Mesendoderm (in vitro differentiated cells): Measurements from ENCODE around the gene METTL23.
"Not testable (repeated sequence)": the region's sequence is repeated elsewhere in the genome, so short reads cannot be mapped to it uniquely, and the experiment has no call there.

Experiments used
- DNase-seq: peaks from one replicate; pipeline ENCODE4 v3.0.0; 2013
- H2AK5ac ChIP-seq: 2 replicates; pipeline ENCODE4 v1.6.1; 2013; ENCODE audit warnings: low read length, inconsistent platforms
- H2BK120ac ChIP-seq: 2 replicates; pipeline ENCODE4 v1.6.1; 2013; ENCODE audit warnings: low read depth, mild to moderate bottlenecking, low read length, moderate library complexity, mixed read lengths
- H2BK15ac ChIP-seq: replicated peaks from 2 replicates; pipeline ENCODE4 v1.6.1; 2013; ENCODE audit warnings: low read depth, mild to moderate bottlenecking, moderate library complexity
- H2BK5ac ChIP-seq: 2 replicates; pipeline ENCODE4 v1.6.1; 2013; ENCODE audit warnings: low read length, inconsistent platforms
- H3K18ac ChIP-seq: 2 replicates; pipeline ENCODE4 v1.6.1; 2013; ENCODE audit warnings: mild to moderate bottlenecking, low read length, mixed read lengths
- H3K23ac ChIP-seq: one replicate; pipeline ENCODE4 v1.6.1; 2013; ENCODE audit warnings: low read length
- H3K27ac ChIP-seq: 2 replicates; pipeline ENCODE4 v1.5.1; 2013; ENCODE audit warnings: low read depth, mild to moderate bottlenecking, inconsistent platforms, low read length, moderate library complexity
- H3K27me3 ChIP-seq: 2 replicates; pipeline ENCODE4 v1.6.1; 2013; ENCODE audit warnings: low read length, control low read depth, mild to moderate bottlenecking, inconsistent platforms; ENCODE audit not compliant: insufficient read depth, poor library complexity
- H3K36me3 ChIP-seq: 2 replicates; pipeline ENCODE4 v1.6.1; 2013; ENCODE audit warnings: low read length, inconsistent platforms; ENCODE audit not compliant: control insufficient read depth, insufficient read depth
- H3K4ac ChIP-seq: one replicate; pipeline ENCODE4 v1.6.1; 2013; ENCODE audit warnings: low read depth, mild to moderate bottlenecking, low read length, moderate library complexity
- H3K4me1 ChIP-seq: 2 replicates; pipeline ENCODE4 v1.6.1; 2013; ENCODE audit warnings: low read depth, low read length, inconsistent platforms; ENCODE audit not compliant: control insufficient read depth
- H3K4me2 ChIP-seq: 2 replicates; pipeline ENCODE4 v1.6.1; 2013; ENCODE audit warnings: low read length
- H3K4me3 ChIP-seq: 2 replicates; pipeline ENCODE4 v1.5.1; 2013; ENCODE audit warnings: mild to moderate bottlenecking, low read length
- H3K56ac ChIP-seq: one replicate; pipeline ENCODE4 v1.6.1; 2013; ENCODE audit warnings: low read length
- H3K79me1 ChIP-seq: 2 replicates; pipeline ENCODE4 v1.6.1; 2013; ENCODE audit warnings: low read length, inconsistent platforms
- H3K79me2 ChIP-seq: 2 replicates; pipeline ENCODE4 v1.6.1; 2013; ENCODE audit warnings: mild to moderate bottlenecking, low read length; ENCODE audit not compliant: control insufficient read depth, insufficient read depth
- H3K9ac ChIP-seq: 2 replicates; pipeline ENCODE4 v1.6.1; 2013; ENCODE audit warnings: low read length, inconsistent platforms
- H4K5ac ChIP-seq: one replicate; pipeline ENCODE4 v1.6.1; 2013; ENCODE audit warnings: low read length
- H4K8ac ChIP-seq: one replicate; pipeline ENCODE4 v1.6.1; 2013; ENCODE audit warnings: low read depth, mild to moderate bottlenecking, control low read depth, low read length, moderate library complexity
- WGBS: extraction: QIAGEN DNeasy Blood & Tissue Kit; methylation state at CpG from one replicate; pipeline ENCODE4 v1.1.7; 2013; ENCODE audit warnings: low lambda C conversion rate, missing lambda C conversion rate; ENCODE audit not compliant: insufficient coverage; ENCODE audit errors: extremely low coverage; 5-methylcytosine and 5-hydroxymethylcytosine counted together

Gene METTL23

DNA sequence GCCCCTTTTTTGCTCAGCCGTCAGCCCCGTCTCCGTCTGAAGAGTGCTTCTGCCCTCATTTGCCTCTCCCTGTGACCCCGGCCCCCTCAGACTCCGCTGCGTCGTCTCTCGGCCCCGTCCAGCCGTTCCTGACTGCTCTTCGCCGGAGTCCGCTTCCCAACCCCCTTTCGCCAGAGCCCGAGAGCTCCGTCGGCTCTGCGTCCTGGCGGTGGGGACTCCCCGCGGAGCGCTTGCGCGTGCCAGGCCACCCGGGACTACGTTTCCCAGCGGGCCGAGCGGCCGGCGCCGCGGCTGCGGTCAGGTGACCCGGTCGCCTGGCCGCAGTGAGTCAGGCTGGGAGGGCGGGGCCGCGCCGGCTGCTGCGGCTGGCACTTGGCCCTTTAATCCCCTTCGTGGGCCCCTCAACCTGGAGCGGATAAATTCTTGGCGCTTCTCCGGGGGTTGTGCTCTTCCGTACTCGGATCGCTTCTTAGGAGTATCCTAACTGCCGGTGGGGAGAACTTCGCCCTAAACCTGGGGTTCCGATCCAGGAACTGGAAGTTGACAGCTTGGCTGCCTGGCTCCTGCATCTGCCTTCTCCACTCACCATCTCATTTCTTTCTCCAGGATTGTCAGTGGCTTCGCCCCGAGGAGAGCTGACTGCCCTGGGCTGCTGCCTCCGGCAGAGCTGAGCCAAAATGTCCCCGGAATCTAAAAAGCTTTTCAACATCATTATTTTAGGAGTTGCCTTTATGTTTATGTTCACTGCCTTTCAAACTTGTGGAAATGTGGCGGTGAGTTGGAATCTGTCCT is 11.2 kb downstream of the METTL23 start, which contains the start of gene MFSD11:
Gene MFSD11, plus strand, starts transcription at position 444 of the 792 bp plus-strand sequence. Its CDS starts 234 bp downstream, at position 678.
- Histone ChIP-seq H3K18ac (peak within 1 kb of the TSS; percentile 97), H3K4me1 (peaks cover 4% of the 10 kb centered on the region), H3K4me3 (peak within 1 kb of the TSS; percentile 84), H4K8ac (no peak within 1 kb of the TSS), H3K79me2 (peaks cover 37% of the 10 kb centered on the region), H2BK120ac (peak within 1 kb of the TSS; percentile 83), H2BK15ac (no peak within 1 kb of the TSS), H2BK5ac (peak within 1 kb of the TSS; percentile 97), H3K23ac (peak within 1 kb of the TSS; percentile 100), H4K5ac (no peak within 1 kb of the TSS), H2AK5ac (peak within 1 kb of the TSS; percentile 93), H3K56ac (peak within 1 kb of the TSS; percentile 100), H3K36me3 (peaks cover 16% of the 10 kb centered on the region), H3K9ac (peak within 1 kb of the TSS; percentile 100), H3K79me1 (peaks cover 2% of the 10 kb centered on the region), H3K27me3 (no peaks in the 10 kb centered on the region), H3K4ac (peak within 1 kb of the TSS; percentile 74), H3K27ac (peak within 1 kb of the TSS; percentile 100), H3K4me2 (peak within 1 kb of the TSS; percentile 85)
- DNase-seq: peak; percentile 98
- no CpG with 5 or more reads among the region's 57 CpGs for WGBS

DNA sequence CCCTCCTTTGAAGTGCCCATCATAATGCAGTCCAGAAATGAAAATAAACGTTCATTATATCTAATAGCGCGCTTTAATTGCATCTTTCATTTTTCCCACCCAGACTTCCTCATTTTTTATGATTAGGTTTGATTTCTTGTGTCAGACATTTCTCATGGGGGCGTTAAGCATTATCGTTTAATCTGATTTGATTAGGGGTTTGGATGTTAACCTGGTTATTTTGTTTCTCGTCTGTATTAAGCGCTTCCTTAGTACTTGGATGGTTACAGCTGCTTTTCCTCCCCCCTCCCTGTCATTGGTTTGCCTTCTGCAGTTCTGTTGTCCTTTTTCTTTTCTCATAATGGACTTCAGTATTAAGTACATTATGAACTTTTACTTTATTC is 11.8 kb downstream of the METTL23 start:
- no peak for DNase-seq
- no peak overlapping the region for H3K4ac ChIP-seq
- WGBS: no CpG with 5 or more reads among the region's 7 CpGs

DNA sequence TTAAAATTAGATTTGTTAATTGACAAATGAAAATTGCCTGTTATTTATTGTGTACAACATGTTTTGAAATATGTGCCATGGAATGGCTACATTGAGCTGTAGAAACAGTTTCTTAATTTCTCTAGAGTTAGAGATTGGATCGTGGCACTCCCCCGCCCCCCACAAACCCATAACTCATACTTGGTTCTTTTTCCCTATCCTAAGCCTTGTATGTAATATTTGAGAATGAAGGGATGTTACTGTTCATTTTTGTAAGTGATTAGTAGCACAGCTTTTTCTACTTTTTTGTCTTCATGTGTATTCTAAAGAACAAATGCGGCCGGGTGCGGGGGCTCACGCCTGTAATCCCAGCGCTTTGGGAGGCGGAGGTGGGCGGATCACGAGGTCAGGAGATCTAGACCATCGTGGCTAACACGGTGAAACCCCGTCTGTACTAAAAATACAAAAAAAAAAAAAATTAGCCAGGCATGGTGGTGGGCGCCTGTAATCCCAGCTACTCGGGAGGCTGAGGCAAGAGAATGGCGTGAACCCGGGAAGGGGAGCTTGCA is 13.0 kb downstream of the METTL23 start:
- H3K4me3 ChIP-seq, H3K23ac ChIP-seq, H3K4me2 ChIP-seq, H3K9ac ChIP-seq, H3K4me1 ChIP-seq, DNase-seq, H3K18ac ChIP-seq, H3K27me3 ChIP-seq, H3K27ac ChIP-seq, H2BK120ac ChIP-seq, H3K56ac ChIP-seq, H2BK15ac ChIP-seq, H2BK5ac ChIP-seq, H4K5ac ChIP-seq, H2AK5ac ChIP-seq, H4K8ac ChIP-seq, H3K79me1 ChIP-seq, H3K4ac ChIP-seq: not testable (repeated sequence)
- Histone ChIP-seq H3K79me2 (peaks cover 27% of the 10 kb centered on the region), H3K36me3 (peaks cover 10% of the 10 kb centered on the region)
- WGBS: no CpG with 5 or more reads among the region's 17 CpGs

More for the DNA sequence above, 11.8 kb downstream of the METTL23 start:
- Histone ChIP-seq H3K4me2 (peak overlapping the region; percentile 12), H3K36me3 (peaks cover 15% of the 10 kb centered on the region), H4K8ac (no peak overlapping the region), H3K27ac (no peak overlapping the region), H3K4me1 (peaks cover 4% of the 10 kb centered on the region), H2AK5ac (no peak overlapping the region), H2BK120ac (no peak overlapping the region), H3K79me1 (peaks cover 2% of the 10 kb centered on the region), H3K79me2 (peaks cover 35% of the 10 kb centered on the region), H3K23ac (no peak overlapping the region), H3K27me3 (no peaks in the 10 kb centered on the region), H4K5ac (no peak overlapping the region), H3K18ac (peak overlapping the region; percentile 82), H2BK15ac (no peak overlapping the region), H3K4me3 (peak overlapping the region; percentile 83), H3K56ac (peak overlapping the region; percentile 93), H3K9ac (peak overlapping the region; percentile 91), H2BK5ac (no peak overlapping the region)

DNA sequence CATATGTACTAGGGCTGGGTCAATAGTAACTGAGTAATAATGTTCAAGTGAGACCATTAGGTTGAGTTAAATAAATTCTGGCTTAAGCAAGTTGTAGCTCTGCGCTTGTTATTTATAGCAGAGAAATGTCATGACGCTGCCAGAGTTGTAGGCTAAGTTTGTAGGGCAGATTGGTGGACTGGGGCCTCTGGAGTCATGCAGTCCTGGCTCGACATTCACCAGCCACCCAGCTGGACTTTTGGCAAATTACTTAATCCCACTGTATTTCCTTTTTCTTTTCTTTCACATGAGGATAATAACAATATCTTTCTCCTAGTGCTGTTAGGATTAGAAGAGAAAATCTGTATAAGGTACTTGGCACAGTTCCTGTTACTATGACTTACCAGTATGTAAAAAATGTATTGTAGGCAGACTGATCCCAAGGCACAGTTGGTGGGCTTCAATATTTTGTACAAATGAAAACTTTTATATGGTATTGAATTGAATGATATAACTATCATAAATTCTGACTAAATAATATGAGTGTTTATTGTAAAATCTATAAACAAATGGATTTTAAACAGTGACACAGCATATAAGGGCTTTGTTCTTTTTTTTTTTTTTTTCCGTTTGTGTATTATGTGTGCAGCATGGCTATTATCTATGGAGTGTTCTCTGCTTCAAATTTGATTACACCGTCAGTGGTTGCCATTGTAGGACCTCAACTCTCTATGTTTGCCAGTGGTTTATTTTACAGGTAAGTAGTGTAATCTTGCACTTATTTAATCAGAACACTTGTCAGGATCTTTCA is 13.9 kb downstream of the METTL23 start:
- no peak overlapping the region for H3K4me3 ChIP-seq
- peaks cover 18% of the 10 kb centered on the region for H3K79me2 ChIP-seq
- H3K18ac ChIP-seq: no peak overlapping the region
- no peak overlapping the region for H3K56ac ChIP-seq
- H2BK15ac ChIP-seq: no peak overlapping the region
- WGBS: no CpG with 5 or more reads among the region's 5 CpGs
- H3K23ac ChIP-seq: no peak overlapping the region
- H3K36me3 ChIP-seq: peaks cover 11% of the 10 kb centered on the region
- H3K27me3 ChIP-seq: no peaks in the 10 kb centered on the region
- H2AK5ac ChIP-seq: no peak overlapping the region
- H2BK5ac ChIP-seq: no peak overlapping the region
- no peak overlapping the region for H3K27ac ChIP-seq
- peaks cover 4% of the 10 kb centered on the region for H3K4me1 ChIP-seq
- H2BK120ac ChIP-seq: no peak overlapping the region
- no peak for DNase-seq
- no peak overlapping the region for H3K9ac ChIP-seq
- H4K8ac ChIP-seq: no peak overlapping the region
- H3K4ac ChIP-seq: no peak overlapping the region
- no peak overlapping the region for H4K5ac ChIP-seq
- H3K79me1 ChIP-seq: peaks cover 2% of the 10 kb centered on the region
- H3K4me2 ChIP-seq: no peak overlapping the region

DNA sequence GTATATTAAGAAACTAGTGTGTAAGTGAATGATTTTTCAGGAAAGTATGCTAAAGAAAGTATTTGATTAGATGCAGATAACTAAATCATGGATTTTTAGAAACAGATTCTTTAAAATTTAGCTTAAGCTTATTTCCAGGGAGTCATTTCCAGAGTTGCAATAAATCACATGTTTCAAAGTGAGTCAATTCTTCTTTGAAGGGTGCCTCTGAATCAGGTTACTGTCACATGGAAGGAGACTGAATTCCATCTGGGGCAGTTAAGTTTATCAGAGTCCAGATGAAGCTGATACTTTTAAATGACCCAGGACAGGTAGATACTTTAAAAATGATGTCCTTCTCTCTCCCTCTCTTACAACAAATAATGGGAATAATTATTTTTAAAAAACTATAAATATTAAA is 16.3 kb downstream of the METTL23 start:
- Histone ChIP-seq H4K5ac (no peak overlapping the region), H3K36me3 (peaks cover 5% of the 10 kb centered on the region), H3K4ac (no peak overlapping the region), H2AK5ac (no peak overlapping the region), H3K18ac (no peak overlapping the region), H3K79me2 (peaks cover 3% of the 10 kb centered on the region), H3K27me3 (no peaks in the 10 kb centered on the region), H3K4me2 (no peak overlapping the region), H2BK15ac (no peak overlapping the region), H3K23ac (no peak overlapping the region), H3K56ac (no peak overlapping the region), H2BK5ac (no peak overlapping the region), H3K4me3 (no peak overlapping the region), H3K27ac (no peak overlapping the region), H3K79me1 (peaks cover 2% of the 10 kb centered on the region), H3K4me1 (peaks cover 4% of the 10 kb centered on the region), H2BK120ac (no peak overlapping the region), H3K9ac (no peak overlapping the region), H4K8ac (no peak overlapping the region)
- no peak for DNase-seq
